ENCODE results near the gene RCOR1.
A peak's percentile ranks its signal among the peaks of the same experiment; 100 is the strongest.
"Not testable (repeated sequence)": the region's sequence is repeated elsewhere in the genome, so short reads cannot be mapped to it uniquely, and the experiment has no call there.

Gene RCOR1

DNA sequence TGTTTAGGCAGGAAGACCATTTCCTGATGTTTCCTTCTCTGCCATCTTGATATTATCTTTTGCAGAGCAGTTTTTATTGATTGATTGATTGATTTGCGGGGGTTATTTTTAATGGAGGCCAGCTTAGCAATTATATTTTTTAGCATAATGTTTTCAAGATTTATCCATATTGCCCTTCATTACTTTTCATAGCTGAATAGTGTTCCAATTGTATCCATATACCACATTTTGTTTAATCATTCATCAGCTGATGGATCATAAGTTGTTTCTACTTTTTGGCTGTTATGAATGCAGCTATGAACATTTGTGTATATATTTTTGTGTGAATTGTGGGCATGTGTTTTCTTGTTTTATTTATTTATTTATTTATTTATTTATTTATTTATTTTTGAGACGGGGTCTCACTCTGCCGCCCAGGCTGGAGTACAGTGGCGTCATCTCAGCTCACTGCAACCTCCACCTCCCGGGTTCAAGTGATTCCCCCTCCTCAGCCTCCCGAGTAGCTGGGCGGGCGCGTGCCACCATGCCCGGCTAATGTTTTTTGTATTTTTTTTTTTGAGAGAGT, 20.9 kb upstream of the RCOR1 start:
- no peak for DNase-seq

DNA sequence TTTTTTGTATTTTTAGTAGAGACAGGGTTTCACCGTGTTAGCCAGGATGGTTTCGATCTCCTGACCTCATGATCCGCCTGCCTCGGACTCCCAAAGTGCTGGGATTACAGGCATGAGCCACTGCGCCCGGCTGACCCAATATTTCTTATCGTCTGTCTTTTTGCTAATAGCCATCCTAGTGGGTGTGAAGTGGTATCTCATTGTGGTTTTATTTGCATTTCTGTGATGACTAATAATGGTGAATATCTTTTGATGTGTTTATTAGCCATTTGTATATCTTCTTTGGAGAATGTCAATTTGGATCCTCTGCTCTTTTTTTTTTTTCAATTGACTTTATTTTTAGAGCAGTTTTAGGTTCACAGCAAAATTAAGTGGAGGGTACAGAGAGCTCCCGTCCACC, 19.3 kb upstream of the RCOR1 start:
- not testable (repeated sequence) for DNase-seq

DNA sequence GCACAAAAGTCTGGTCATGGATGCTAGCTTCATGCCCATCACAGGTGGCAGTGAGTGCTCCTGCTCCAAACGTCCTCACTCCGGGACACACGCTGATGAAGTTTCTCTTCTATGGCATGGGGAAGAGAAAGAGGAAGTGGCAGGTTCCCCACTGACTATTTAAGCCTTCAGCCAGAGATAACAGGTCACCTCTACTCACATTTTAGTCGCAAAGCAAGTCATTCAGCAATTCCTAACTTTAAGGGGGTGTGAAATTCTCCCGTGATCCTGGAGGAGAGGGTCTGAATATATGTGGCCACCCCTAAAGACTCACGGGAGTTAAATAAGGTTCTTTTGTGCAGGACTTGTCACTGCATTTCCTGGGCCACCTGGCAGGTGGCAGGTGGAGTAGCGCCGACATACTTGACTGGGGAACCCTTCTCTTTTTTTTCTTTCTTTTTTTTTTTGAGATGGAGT, 18.8 kb upstream of the RCOR1 start:
- no peak for DNase-seq

DNA sequence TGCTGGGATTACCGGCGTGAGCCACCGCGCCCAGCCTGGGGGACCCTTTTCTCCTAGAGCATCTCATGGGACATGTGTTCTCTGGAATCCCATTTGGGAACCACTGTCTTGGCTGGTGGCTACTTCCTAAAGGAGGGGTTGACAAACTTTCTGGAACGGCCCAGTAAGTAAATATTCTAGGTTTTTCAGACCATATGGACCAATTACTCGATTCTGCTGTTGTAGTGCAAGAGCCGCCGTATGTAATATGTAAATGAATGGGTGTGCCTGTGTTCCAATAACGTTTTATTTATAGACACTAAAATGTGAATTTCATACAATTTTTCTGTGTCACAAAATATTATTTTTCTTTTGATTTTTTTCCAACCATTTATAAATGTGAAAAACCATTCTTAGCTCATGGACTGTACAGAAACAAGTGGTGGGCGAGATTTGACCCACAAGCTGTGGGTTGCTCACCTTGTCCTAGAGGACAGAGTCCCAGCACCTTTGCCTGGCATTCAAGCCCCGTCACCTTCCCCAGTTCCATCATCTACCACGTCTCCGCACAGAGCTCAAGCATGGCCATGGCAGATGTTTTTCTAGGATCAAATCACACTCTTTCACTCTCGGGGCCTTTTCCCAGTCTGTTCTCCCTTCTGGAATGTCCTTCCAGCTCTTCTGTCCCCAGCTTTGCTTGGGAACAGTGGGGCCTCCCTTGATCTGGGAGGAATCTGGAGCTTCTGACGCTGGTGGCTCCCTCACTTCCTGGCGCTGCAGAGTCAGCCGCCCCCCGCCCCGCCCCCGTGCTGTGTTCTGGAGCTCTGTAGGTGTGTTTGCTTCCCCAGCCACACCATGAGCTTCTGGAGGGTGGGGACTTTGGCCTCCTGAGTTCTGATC, 17.9 kb upstream of the RCOR1 start:
- no peak for DNase-seq

DNA sequence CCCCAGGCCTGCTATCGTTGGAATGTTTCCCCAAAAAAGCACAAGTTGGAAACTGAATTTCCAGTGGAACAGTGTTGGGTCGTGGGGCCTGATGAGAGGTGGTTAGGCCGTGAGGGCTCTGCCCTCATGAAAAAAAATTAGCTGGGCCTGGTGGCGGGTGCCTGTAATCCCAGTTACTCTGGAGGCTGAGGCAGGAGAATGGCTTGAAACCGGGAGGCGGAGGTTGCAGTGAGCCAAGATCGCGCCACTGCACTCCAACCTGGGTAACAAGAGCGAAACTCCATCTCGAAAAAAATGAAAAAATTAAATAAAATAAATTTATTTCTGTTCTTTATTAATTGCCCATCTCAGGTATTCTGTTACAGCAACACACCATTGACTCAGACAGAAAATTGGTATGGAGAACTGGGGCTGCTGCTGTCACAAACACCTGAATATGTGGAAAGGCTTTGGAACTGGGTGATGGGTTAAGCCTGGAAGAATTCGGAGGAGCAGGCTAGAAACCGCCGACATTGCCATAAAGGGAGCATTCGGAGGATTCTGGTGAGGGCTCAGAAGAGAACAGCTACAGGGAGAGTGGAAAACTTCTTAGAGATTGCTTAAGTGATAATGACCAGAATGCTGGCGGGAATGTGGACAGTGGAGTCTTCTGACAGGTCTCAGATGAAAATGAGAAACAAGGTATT, 17.1 kb upstream of the RCOR1 start:
- no peak for DNase-seq

DNA sequence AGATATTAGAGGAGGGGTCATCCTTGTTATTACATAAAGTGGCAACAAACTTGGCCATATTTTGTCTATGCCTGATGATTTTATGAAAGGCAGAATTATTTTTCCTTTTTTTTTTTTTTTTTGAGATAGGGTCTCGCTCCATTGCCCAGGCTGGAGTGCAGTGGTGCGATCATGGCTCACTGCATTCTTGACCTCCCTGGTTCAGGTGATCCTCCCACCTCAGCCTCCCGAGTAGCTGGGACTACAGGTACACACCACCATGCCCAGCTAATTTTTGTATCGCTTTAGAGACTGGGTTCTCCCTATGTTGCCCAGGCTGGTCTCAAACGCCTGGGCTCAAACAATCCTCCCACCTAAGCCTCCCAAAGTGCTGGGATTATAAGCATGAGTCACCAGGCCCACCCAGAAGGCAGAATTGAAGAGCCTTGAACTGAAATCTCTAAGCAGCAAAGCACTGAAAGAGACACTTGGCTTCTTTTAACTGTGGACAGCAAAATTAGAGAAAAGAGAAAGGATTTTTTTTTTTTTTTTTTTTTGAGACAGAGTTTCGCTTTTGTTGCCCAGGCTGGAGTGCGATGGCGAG, 16.5 kb upstream of the RCOR1 start:
- DNase-seq, result not testable (repeated sequence)

DNA sequence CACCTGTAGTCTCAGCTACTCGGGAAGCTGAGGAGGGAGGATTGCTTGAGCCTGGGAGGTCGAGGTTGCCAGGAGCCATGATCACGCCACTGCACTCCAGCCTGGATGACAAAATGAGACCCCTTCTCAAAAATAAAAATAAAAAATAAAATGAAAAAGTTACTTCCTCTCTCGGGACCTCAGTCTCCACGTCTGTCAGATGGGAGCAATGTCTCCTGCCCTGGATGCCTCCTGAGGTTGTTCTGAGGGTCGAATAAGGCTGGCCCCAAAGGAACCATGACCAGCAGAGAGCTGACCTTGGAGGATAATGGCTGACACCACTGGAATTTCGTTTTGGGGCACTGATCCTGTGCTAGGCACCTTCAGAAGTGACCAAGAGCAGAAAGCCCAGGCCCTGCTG, 13.6 kb upstream of the RCOR1 start:
- DNase-seq, result no peak

DNA sequence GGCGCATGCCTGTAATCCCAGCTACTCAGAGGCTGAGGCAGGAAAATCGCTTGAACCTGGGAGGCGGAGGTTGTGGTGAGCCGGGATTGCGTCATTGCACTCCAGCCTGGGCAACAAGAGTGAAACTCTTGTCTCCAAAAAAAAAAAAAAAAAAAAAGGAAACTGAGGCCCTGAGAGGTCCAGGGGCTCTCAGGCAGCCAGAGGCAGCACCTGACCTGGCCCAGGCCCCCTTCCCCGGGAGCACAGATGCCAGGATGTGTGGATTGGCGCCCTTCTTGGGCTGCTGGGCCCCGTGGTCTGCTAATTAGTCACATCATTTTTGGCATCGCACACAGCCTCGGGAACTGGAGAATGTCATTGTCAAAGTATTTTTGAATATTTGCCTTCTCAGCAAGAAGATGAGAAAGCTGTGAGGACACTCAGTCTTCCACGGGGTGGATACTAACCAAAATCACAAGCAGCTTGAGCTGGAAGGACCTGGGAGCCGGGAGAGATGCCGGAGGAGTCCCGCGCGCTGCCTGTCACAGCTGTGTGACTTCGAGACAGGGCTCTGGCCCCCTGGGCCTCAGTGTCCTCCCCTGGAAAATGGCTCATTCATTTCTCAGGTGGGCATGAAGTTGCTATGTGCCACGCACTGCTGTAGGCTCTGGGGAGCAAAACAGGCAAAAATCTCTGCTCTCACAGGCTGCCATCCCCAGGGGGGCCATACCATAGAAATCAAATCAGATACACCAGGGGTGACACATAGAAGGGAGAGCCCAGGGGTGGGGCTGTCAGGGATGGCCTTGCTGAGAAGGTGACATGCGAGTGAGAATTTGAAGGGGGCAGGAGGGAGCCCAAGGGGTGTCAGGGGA, 12.5 kb upstream of the RCOR1 start:
- DNase-seq, result no peak

DNA sequence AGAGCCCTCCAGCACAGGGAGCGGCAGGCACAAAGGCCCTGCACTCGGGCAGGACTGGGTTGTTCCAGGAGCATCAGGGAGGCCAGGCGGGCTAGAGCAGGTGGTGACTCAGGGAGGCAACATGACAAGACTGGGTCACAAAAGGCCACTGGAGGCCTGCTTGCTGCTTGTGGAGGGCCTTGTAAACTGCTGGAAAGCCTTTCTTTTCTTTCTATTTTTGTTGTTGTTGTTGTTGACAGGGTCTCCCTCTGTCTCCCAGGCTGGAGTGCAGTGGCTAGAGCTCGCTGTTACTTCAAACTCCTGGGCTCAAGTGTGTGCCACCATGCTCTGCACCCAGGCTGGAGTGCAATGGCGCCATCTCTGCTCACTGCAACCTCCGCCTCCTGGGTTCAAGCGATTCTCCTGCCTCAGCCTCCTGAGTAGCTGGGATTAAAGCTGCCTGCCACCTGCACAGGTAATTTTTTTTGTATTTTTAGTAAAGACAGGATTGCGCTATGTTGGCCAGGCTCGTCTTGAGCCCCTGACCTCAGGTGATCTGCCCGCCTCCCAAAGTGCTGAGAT, 11.8 kb upstream of the RCOR1 start:
- no peak for DNase-seq

DNA sequence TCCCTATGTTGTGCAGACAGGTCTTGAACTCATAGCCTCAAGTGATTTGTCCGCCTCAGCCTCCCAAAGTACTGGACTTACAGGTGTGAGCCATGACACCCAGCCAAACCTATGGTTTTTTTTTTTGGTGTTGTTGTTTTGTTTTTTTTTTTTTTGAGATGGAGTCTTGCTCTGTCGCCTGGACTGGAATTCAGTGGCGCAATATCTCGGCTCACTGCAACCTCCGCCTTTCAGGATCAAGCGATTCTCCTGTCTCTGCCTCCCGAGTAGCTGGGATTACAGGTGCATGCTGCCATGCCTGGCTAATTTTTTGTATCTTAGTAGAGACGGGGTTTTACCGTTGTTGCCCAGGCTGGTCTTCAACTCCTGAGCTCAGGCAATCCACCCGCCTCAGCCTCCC, 11.3 kb upstream of the RCOR1 start:
- DNase-seq, result no peak

DNA sequence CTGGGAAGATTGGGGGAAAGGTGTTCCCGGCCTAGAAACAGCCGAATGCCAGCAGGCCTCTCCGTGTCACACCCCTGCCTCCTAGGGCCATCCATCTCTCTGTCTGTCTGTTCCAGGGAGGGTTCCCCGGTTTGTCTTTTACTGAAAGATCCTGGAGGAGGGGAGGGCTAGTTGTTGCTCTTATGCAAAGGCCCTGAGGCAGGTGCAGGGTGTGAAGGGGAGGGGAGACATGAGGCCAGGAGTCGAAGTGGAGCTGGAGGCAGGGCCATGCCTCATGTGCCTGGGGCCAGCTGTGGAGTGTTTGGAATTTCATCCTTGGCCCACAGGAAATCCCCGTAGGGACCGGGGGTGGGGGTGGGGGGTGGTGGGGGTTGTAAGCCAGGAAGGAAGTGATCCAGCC, 8.7 kb upstream of the RCOR1 start:
- DNase-seq, result no peak

DNA sequence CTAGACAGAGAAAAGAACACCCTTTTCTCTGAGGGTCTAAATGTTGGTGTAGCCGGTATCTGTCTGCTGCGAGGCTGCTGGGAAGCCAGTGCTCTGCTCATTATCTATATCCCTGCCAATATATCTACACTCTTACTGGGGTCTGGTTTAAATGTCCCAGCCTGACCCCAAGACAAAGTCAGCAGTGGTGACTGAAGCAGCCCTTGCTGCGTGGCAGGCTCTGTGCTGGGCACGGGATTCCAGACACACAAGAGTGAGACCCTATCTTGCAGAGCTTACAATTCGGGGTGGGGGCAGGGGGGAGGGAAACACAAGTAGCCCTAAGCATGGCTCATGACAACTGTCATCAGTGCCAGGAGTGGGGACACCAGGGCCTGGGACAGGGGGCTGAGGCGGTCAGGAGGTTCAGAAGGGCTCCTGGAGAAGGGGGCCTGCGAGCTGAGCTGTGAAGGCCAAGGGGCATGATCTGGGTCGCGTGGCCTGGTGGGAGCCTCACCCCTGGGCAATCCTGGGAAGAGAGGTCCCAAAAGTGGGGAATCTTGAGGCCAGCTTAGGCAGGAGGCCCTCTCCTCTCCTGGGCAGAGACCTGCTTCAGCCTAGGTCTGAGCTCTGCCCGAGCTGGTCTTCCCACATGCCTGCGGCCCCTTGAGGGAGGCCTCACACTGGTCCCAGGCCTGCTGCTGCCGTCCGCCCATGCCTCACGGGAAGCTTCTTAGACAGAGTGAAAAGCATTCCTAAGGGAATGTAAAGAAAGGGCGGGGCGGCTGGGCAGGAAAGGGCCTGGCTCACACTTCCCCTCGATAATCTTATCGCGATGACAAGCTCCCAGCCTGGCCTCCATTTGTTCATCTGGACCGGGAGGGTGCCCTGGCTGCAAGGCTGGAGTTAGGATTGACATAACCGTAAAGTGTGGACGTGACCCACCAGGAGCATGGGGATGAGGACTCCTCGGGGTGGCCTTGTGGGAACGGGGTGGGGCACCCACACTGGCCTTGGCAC, 7.3 kb upstream of the RCOR1 start:
- no peak for DNase-seq

DNA sequence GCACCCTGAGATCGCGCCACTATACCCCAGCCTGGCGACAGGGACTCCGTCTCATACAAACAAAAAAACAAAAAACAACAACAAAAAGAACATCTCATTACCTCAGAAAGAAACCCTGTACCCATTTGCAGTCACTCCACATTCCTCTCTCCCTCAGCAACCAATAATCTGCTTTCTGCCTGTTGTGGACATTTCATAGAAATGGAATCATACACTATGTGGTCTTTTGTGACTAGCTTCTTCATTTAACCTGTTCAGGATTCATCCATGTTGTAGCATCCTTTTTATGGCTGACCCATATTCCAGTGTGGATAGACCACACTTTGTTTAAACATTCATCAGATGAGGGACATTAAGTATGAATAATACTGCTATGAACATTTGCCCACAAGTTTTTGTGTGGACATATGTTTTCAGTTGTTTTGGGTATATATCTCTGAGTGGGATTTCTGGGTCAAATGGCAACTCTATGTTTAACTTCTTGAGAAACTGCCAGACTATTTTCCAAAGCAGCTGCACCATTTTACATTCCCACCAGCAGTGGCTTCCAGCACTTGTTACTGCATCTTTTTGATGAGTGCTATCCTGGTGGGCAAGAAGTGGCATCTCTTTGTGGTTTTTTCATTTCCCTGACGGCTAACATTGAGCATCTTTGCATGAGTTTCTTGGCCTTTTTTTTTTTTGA, 5.9 kb upstream of the RCOR1 start:
- no peak for DNase-seq

DNA sequence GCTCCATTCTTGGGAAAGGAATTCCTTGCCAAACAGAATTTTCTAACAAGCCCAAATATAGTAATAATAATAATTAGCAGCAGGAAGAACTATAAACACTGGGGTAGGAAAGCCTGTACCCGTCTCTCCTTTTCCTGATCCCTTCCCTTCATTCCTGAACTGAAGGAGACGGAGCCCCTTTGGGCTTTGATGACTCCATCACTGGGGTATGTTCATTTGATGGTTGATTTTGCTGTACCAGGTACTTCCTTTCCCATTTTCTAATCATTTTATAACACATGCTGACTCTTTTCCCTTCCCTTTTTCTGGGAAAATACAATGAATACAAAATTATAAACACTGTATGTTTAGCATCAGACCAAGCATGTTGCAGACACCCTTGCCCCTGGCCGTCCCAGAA, 3.6 kb upstream of the RCOR1 start:
- no peak for DNase-seq

DNA sequence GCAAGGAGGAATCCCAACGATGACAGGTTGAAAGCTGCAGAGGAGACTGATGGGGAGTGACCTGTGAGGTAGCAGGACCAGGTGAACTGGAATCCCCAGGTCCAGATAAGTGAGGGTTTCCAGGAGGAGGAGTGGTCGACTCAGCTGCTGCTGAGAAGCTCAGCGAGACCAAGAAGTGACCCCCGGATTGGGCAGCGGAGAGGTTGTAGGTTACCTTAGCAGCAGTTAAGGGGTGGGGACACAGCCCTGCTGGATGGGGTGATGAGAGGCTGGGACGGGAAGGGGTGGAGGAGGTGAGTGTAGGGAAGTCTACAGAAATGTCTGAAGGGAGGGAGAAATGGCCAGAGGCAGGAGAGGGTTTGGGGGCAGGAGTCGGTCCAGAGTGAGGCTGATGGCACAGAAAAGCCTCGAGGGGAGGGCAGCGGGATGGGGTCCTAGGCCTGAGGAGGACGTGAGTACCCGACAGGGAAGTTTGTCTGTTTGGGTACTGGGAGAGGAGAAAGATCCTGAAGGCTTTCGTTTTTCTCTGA, 2.6 kb upstream of the RCOR1 start:
- DNase-seq, result no peak

DNA sequence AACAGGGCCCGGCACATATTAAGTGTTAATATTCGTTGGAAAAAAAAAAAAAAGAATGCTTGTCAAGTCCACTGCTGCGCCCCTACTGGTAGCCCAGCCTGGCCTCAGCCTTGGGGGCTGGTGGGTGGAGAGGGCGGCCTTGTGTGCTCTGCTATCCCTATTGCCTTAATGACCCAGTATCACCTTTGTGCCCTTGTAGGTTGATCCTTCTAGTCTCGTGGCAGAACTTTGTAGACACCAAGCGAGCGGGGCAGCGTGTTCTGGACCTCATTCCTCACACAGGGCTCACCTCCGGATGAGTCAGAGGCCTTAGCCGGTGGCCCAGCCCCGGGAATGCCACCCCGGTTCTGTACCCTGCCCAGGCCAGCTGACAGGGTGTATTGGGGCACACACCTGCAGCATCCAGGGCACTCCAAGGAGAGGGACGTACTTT, 1.8 kb upstream of the RCOR1 start:
- DNase-seq, result no peak

DNA sequence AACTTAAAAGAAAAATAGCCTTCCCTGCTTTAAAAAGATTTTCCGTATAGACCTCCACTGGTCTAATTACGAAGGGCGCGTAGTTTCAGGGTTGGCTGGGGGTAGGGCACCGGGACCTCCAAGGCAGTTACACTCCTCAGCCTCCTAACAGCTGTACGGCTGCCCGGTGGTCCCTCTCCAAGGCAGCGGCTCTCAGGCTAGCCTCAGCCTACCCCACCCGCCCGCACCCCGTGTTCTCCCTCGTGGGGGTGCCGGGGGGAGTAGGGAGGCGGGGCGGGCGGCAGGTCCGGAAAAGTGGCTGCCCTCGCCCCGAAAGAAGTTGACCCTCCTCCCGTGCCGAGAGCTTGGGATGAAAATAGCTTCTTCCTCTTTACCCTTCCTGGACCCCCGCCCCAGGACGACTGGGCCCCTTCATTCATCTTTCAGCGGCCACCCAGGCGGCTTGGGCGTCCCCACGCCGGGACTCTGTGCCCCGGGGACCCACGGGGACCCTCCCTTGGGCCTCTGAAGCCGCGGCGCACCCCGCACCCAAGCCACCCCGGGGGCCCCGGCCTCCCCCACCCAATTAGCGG, 991 bp upstream of the RCOR1 start:
- peak; percentile 30 for DNase-seq

DNA sequence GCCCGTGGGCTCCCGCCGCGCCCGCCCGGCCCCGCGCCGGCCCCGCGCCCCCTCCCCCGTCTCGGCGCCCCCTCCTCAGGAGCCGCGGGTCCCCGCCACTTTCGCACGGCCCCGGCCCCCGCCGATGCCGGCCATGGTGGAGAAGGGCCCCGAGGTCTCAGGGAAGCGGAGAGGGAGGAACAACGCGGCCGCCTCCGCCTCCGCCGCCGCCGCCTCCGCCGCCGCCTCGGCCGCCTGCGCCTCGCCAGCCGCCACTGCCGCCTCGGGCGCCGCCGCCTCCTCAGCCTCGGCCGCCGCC, 263 bp downstream of the RCOR1 start:
- DNase-seq, result no peak

DNA sequence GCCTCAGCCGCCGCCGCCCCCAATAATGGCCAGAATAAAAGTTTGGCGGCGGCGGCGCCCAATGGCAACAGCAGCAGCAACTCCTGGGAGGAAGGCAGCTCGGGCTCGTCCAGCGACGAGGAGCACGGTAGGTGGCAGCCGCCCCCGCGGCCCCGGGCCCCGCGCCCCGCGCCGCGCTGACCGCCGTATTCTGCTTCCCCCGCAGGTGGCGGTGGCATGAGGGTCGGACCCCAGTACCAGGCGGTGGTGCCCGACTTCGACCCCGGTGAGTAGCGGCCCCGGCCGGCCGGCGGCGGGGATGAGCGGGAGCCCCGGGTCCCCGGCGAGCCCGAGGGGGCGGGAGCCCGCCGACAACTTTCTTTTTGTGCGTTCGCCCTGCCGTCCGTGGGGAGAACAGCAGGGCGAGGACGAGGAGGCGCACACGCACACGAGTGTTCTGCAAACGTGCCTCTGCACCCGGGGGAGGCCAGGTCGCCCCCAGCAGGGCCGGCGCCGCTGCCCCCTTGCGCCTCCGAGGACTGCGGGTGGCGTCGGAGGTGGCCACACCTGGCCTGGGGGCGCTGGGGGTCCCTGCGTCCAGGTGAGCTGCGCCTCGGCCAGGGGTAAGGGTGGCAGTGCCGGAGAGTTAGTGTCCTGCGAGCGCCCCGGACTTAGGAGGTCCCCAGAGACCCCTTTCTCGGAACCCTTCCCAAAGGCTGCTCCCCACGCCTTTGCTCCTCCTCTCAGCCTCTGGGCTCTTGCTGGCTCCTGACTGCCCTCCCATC, 794 bp downstream of the RCOR1 start:
- peak; percentile 67 for DNase-seq

Measured in CD4-positive, alpha-beta T cell treated with Interleukin-6 for 4 hours (primary cell).